BLaER1 treated with 17β-estradiol and CSF1 and Interleukin-3, amounts not matched to agents 10 nM and 100 nM (cell line): ENCODE results near the gene DSE.

Experiments used
- H3K27ac ChIP-seq, 11 experiments: shearing (Covaris generic); formaldehyde crosslinking; 2 replicates each; pipeline ENCODE4 v1.8.1; 2022
- H3K27me3 ChIP-seq, 11 experiments: shearing (Covaris generic); formaldehyde crosslinking; 2 replicates each; pipeline ENCODE4 v1.8.1; 2022
- H3K36me3 ChIP-seq, 11 experiments: shearing (Covaris generic); formaldehyde crosslinking; 2 replicates each; pipeline ENCODE4 v1.8.1; 2022
- H3K4me1 ChIP-seq, 10 experiments: shearing (Covaris generic); formaldehyde crosslinking; 2 replicates each; pipeline ENCODE4 v1.8.1; 2022
- H3K4me2 ChIP-seq, 11 experiments: shearing (Covaris generic); formaldehyde crosslinking; 2 replicates each; pipeline ENCODE4 v1.8.1; 2022
- H3K4me3 ChIP-seq, 10 experiments: shearing (Covaris generic); formaldehyde crosslinking; 2 replicates each; pipeline ENCODE4 v1.8.1; 2022
- H3K9ac ChIP-seq, 11 experiments: shearing (Covaris generic); formaldehyde crosslinking; 2 replicates each; pipeline ENCODE4 v1.8.1; 2022
- H3K9me3 ChIP-seq, 11 experiments: shearing (Covaris generic); formaldehyde crosslinking; replicated peaks in 1 of 11; 2 replicates each; pipeline ENCODE4 v1.8.1; 2022
- H4K20me1 ChIP-seq, 11 experiments: shearing (Covaris generic); formaldehyde crosslinking; 2 replicates each; pipeline ENCODE4 v1.8.1; 2022
- Cebpa-rat ChIP-seq, 11 experiments: shearing (Covaris generic); IDR thresholded peaks; 2 replicates each; pipeline ENCODE4 v1.8.1; 2022

Gene DSE

DNA sequence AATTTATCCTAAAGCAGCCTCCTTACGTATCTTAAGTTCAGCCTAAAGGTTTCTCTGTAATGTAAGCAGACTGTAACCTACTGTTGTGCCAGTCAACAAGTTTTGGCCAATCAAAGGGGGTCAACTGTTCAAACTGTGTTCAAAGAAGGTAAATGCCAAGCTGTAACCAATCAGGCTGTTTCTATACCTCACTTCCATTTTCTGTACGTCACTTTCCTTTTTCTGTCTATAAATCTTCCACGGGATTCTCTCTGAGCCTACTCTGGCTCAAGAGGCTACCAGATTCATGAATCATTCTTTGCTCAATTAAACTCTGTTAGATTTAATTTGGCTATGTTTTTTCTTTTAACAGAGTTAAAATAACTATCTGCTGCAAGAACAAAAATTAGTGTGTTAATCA lies 85.4 kb downstream of the DSE start:
- no peaks in the 10 kb centered on the region for H3K9me3 ChIP-seq
- H4K20me1 ChIP-seq: no peaks in the 10 kb centered on the region
- TF ChIP-seq Cebpa-rat (IDR thresholded peaks at IDR 0.05): no peak
- H3K9ac ChIP-seq: no peak overlapping the region
- H3K4me1 ChIP-seq: peaks cover 5 to 64% (median 10%) of the 10 kb centered on the region in 10 experiments; a peak in 16 of 20 replicates
- no peaks in the 10 kb centered on the region for H3K36me3 ChIP-seq
- peak overlapping the region in 3 of 11 experiments; percentile 50 to 86 (median 82); a peak in 5 of 22 replicates for H3K4me2 ChIP-seq
- peaks cover 0 to 4% (median 0%) of the 10 kb centered on the region in 11 experiments; a peak in 5 of 22 replicates for H3K27me3 ChIP-seq
- H3K27ac ChIP-seq: no peak overlapping the region; a peak in 1 of 22 replicates
- H3K4me3 ChIP-seq: no peak overlapping the region

DNA sequence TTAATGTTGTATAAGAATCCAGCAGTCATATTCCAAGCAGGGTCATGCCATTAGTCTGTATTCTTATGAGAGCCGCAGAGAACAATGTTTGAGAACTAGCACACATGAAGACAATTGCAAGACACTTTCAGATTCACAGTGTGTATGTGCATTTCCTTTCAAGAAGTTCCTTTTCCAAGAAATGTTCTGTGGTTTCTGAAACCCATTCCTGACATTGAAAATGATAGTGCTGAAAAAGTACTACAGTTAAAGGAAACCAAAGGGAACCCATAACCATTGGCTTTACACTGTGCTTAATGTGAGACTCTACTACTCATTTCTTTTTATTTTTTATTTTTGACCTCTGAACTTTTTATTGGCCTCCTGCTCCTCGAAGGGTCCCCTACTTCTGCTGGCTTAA lies 86.2 kb downstream of the DSE start:
- Histone ChIP-seq H3K4me1 (peaks cover 0 to 64% (median 10%) of the 10 kb centered on the region in 10 experiments; a peak in 11 of 20 replicates), H3K27me3 (peaks cover 0 to 12% (median 7%) of the 10 kb centered on the region in 11 experiments; a peak in 20 of 22 replicates), H3K9me3 (peaks cover 0 to 7% (median 3%) of the 10 kb centered on the region in 11 experiments; a peak in 16 of 22 replicates), H4K20me1 (no peaks in the 10 kb centered on the region), H3K4me3 (no peak overlapping the region), H3K27ac (peak overlapping the region in 2 of 11 experiments; percentile 1 to 27; a peak in 2 of 22 replicates), H3K4me2 (peak overlapping the region in 5 of 11 experiments; percentile 44 to 86 (median 51); a peak in 10 of 22 replicates), H3K36me3 (no peaks in the 10 kb centered on the region), H3K9ac (no peak overlapping the region; a peak in 1 of 22 replicates)
- TF ChIP-seq Cebpa-rat (IDR thresholded peaks at IDR 0.05): no peak

- Histone ChIP-seq H3K4me2 (peak overlapping the region in 3 of 11 experiments; percentile 50 to 86 (median 82); a peak in 5 of 22 replicates), H3K36me3 (no peaks in the 10 kb centered on the region), H3K9ac (no peak overlapping the region), H3K27ac (no peak overlapping the region), H3K4me1 (peaks cover 0 to 65% (median 15%) of the 10 kb centered on the region in 10 experiments; a peak in 11 of 20 replicates), H4K20me1 (no peaks in the 10 kb centered on the region), H3K4me3 (no peak overlapping the region), H3K9me3 (peaks cover 0 to 16% (median 11%) of the 10 kb centered on the region in 11 experiments; a peak in 19 of 22 replicates), H3K27me3 (peaks cover 7 to 25% (median 20%) of the 10 kb centered on the region in 11 experiments; a peak in 21 of 22 replicates)
- TF ChIP-seq Cebpa-rat (IDR thresholded peaks at IDR 0.05): no peak
These were observed 87.5 kb downstream of the DSE start for GRCh38 chr6:116458264-116458663.

- peaks cover 0 to 16% (median 11%) of the 10 kb centered on the region in 11 experiments; a peak in 19 of 22 replicates for H3K9me3 ChIP-seq
- H4K20me1 ChIP-seq: no peaks in the 10 kb centered on the region
- H3K9ac ChIP-seq: no peak overlapping the region
- no peaks in the 10 kb centered on the region for H3K36me3 ChIP-seq
- no peak overlapping the region for H3K27ac ChIP-seq
- H3K27me3 ChIP-seq: peaks cover 7 to 35% (median 25%) of the 10 kb centered on the region in 11 experiments; a peak in 21 of 22 replicates
- no peak for TF ChIP-seq Cebpa-rat (IDR thresholded peaks at IDR 0.05)
- H3K4me1 ChIP-seq: peaks cover 6 to 80% (median 21%) of the 10 kb centered on the region in 10 experiments; a peak in 19 of 20 replicates
- no peak overlapping the region for H3K4me3 ChIP-seq
- H3K4me2 ChIP-seq: 0 out of 22 replicates have a peak overlapping the region, but pooled peaks of 2 of the 11 experiments have one; percentile 12 to 19
These were observed 89.2 kb downstream of the DSE start for GRCh38 chr6:116459927-116460326.

- TF ChIP-seq Cebpa-rat (IDR thresholded peaks at IDR 0.05): no peak
- Histone ChIP-seq H3K9me3 (peaks cover 0 to 16% (median 11%) of the 10 kb centered on the region in 11 experiments; a peak in 19 of 22 replicates), H3K27me3 (peaks cover 7 to 35% (median 25%) of the 10 kb centered on the region in 11 experiments; a peak in 21 of 22 replicates), H3K4me3 (peak within 1 kb of the TSS; percentile 36 to 62 (median 50)), H3K4me1 (peaks cover 8 to 87% (median 28%) of the 10 kb centered on the region in 10 experiments; a peak in 19 of 20 replicates), H3K4me2 (peak within 1 kb of the TSS; percentile 57 to 96 (median 78)), H3K9ac (peak within 1 kb of the TSS; percentile 34 to 63 (median 53); a peak in 21 of 22 replicates), H3K27ac (peak within 1 kb of the TSS in 8 of 11 experiments; percentile 21 to 61 (median 48); a peak in 11 of 22 replicates), H4K20me1 (no peaks in the 10 kb centered on the region), H3K36me3 (no peaks in the 10 kb centered on the region)
These were observed 90.7 kb downstream of the DSE start, which contains the start of gene CALHM6 for GRCh38 chr6:116461331-116461931. Gene CALHM6, plus strand, starts transcription at chr6:116461375. Its CDS starts 555 bp downstream, at chr6:116461930.

DNA sequence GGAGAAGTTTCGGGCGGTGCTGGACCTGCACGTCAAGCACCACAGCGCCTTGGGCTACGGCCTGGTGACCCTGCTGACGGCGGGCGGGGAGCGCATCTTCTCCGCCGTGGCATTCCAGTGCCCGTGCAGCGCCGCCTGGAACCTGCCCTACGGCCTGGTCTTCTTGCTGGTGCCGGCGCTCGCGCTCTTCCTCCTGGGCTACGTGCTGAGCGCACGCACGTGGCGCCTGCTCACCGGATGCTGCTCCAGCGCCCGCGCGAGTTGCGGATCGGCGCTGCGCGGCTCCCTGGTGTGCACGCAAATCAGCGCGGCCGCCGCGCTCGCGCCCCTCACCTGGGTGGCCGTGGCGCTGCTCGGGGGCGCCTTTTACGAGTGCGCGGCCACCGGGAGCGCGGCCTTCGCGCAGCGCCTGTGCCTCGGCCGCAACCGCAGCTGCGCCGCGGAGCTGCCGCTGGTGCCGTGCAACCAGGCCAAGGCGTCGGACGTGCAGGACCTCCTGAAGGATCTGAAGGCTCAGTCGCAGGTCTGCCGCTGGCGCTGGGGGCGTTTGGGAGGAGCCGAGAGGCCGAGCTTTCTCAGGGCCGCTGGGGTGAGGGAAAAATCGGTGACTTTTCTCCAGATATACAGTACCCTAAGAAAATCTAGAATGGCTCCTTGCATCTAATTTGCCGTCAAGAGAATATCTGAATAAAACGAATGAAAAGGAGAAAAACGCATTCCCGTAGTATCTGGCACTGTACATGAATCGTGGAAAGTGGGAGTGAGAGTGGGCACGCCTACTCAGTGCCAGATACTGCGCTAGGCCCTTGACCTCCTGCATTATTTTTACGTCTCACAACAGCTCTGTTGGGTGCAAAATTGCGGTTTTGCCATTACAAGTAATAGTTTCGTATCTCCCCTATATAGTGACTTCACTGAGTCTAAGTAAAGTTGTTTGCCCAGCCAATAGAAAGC lies 91.5 kb downstream of the DSE start:
- peaks cover 7 to 35% (median 25%) of the 10 kb centered on the region in 11 experiments; a peak in 21 of 22 replicates for H3K27me3 ChIP-seq
- H3K4me3 ChIP-seq: peak overlapping the region; percentile 36 to 62 (median 50)
- peak overlapping the region in 8 of 11 experiments; percentile 21 to 61 (median 48); a peak in 11 of 22 replicates for H3K27ac ChIP-seq
- no peak for TF ChIP-seq Cebpa-rat (IDR thresholded peaks at IDR 0.05)
- peaks cover 0 to 16% (median 11%) of the 10 kb centered on the region in 11 experiments; a peak in 19 of 22 replicates for H3K9me3 ChIP-seq
- H3K4me1 ChIP-seq: peaks cover 8 to 87% (median 27%) of the 10 kb centered on the region in 10 experiments; a peak in 19 of 20 replicates
- H3K9ac ChIP-seq: peak overlapping the region; percentile 34 to 63 (median 53); a peak in 21 of 22 replicates
- H3K4me2 ChIP-seq: peak overlapping the region; percentile 57 to 96 (median 78)
- H3K36me3 ChIP-seq: no peaks in the 10 kb centered on the region
- no peaks in the 10 kb centered on the region for H4K20me1 ChIP-seq

GRCh38 chr6:116463301-116463700 lies 92.6 kb downstream of the DSE start:
- H3K27ac ChIP-seq: no peak overlapping the region
- H3K4me2 ChIP-seq: peak overlapping the region in 3 of 11 experiments; percentile 80 to 96 (median 83); a peak in 4 of 22 replicates
- no peaks in the 10 kb centered on the region for H3K36me3 ChIP-seq
- no peaks in the 10 kb centered on the region for H4K20me1 ChIP-seq
- peaks cover 0 to 16% (median 11%) of the 10 kb centered on the region in 11 experiments; a peak in 19 of 22 replicates for H3K9me3 ChIP-seq
- no peak overlapping the region for H3K9ac ChIP-seq
- no peak for TF ChIP-seq Cebpa-rat (IDR thresholded peaks at IDR 0.05)
- no peak overlapping the region; a peak in 1 of 20 replicates for H3K4me3 ChIP-seq
- H3K27me3 ChIP-seq: peaks cover 7 to 35% (median 25%) of the 10 kb centered on the region in 11 experiments; a peak in 21 of 22 replicates
- H3K4me1 ChIP-seq: peaks cover 8 to 79% (median 28%) of the 10 kb centered on the region in 10 experiments; a peak in 19 of 20 replicates

DNA sequence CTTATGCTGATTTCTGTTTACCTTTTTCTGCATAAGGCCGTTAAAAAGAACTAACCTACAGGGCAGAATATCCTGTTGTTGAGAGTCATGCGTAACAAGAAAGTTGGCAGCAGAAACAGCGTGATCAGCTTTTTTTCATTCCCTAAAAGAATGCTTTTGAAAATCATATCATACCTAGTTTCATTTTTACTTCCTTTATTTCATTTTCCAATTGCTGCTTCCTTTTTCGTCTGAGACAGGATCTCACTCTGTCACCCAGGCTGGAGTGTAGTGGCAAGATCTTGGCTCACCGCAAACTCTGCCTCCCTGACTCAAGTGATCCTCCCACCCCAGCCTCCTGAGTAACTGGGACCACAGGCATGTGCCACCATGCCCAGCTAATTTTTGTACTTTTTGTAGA lies 94.5 kb downstream of the DSE start:
- Histone ChIP-seq H3K4me2 (peak overlapping the region; percentile 34 to 96 (median 72)), H3K9me3 (peaks cover 0 to 16% (median 11%) of the 10 kb centered on the region in 11 experiments; a peak in 19 of 22 replicates), H3K4me1 (peaks cover 8 to 74% (median 28%) of the 10 kb centered on the region in 10 experiments; a peak in 19 of 20 replicates), H3K27me3 (peaks cover 7 to 35% (median 25%) of the 10 kb centered on the region in 11 experiments; a peak in 21 of 22 replicates), H3K27ac (peak overlapping the region in 7 of 11 experiments; percentile 26 to 75 (median 61); a peak in 14 of 22 replicates), H4K20me1 (no peaks in the 10 kb centered on the region), H3K9ac (peak overlapping the region in 4 of 11 experiments; percentile 29 to 50 (median 36); a peak in 7 of 22 replicates), H3K4me3 (peak overlapping the region in 2 of 10 experiments; percentile 14 to 26; a peak in 2 of 20 replicates), H3K36me3 (no peaks in the 10 kb centered on the region)
- no peak for TF ChIP-seq Cebpa-rat (IDR thresholded peaks at IDR 0.05)
